ENCODE measurements around the gene PAPOLA.

DNA sequence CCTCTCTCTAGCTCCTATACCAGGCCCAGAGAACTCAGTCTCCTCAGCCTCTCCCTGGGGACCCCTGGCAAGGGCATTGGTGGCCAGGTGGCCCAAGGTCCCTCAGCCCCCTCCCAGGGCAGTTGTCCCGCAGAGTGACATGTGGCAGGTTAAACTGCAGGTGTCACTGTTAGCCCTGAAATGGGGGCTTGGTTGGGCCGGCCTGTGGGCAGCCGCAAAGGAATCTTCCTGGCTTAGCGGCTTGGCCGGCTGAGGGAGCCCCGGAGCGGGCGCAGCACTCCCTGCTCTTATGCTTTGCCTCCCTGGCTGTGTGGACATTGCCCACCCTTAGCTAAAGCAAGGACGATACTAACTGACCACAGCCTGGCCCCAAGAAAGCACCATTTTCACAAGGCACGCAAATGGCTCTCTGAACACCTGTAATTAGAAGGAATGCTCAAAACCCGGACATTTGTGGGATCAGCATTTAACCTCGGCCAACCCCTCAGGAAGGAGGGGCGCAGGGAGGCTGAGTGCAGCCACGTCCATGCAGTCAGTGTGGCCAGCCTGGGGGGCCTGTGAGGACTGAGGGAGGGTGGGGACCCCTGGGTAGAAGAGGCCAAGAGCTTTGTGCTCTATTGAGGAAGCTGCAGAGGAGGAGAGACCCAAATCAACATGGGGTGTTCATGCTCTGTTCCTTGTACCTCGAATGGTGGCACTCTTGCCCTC is 82.2 kb downstream of the PAPOLA start:
- TF ChIP-seq, protein P1, sequence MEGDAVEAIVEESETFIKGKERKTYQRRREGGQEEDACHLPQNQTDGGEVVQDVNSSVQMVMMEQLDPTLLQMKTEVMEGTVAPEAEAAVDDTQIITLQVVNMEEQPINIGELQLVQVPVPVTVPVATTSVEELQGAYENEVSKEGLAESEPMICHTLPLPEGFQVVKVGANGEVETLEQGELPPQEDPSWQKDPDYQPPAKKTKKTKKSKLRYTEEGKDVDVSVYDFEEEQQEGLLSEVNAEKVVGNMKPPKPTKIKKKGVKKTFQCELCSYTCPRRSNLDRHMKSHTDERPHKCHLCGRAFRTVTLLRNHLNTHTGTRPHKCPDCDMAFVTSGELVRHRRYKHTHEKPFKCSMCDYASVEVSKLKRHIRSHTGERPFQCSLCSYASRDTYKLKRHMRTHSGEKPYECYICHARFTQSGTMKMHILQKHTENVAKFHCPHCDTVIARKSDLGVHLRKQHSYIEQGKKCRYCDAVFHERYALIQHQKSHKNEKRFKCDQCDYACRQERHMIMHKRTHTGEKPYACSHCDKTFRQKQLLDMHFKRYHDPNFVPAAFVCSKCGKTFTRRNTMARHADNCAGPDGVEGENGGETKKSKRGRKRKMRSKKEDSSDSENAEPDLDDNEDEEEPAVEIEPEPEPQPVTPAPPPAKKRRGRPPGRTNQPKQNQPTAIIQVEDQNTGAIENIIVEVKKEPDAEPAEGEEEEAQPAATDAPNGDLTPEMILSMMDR (IDR thresholded peaks at IDR 0.05), result no peak
- no peak for TF ChIP-seq POLR2A (IDR thresholded peaks at IDR 0.05)
